Mesenchymal stem cell (in vitro differentiated cells and primary cell): ENCODE results near the gene CRACDL.

Source experiments
- DNase-seq: peaks from one replicate; pipeline ENCODE4 v3.0.0-alpha.2; 2013
- H2AFZ ChIP-seq: one replicate; pipeline ENCODE4 v1.6.1; 2013; ENCODE audit warnings: low read depth, mild to moderate bottlenecking, control low read depth, inconsistent platforms, low read length, moderate library complexity
- H2AK5ac ChIP-seq: 2 replicates; pipeline ENCODE4 v1.6.1; 2013; ENCODE audit warnings: low read length, moderate library complexity, mild to moderate bottlenecking, inconsistent platforms; ENCODE audit not compliant: severe bottlenecking
- H2BK120ac ChIP-seq: one replicate; pipeline ENCODE4 v1.6.1; 2013; ENCODE audit warnings: low read depth, mild to moderate bottlenecking, inconsistent platforms, low read length, moderate library complexity
- H2BK12ac ChIP-seq, 2 experiments: one replicate each; pipeline ENCODE4 v1.6.1; 2013; ENCODE audit warnings: inconsistent platforms in 2 of 2, low read length in 2 of 2, mild to moderate bottlenecking in 2 of 2, moderate library complexity in 2 of 2, control low read depth in 1 of 2
- H2BK15ac ChIP-seq: one replicate; pipeline ENCODE4 v1.6.1; 2013; ENCODE audit warnings: mild to moderate bottlenecking, low read depth, inconsistent platforms; ENCODE audit not compliant: poor library complexity, severe bottlenecking
- H2BK5ac ChIP-seq: 2 replicates; pipeline ENCODE4 v1.6.1; 2013; ENCODE audit warnings: low read depth, mild to moderate bottlenecking, low read length, control low read depth, inconsistent platforms; ENCODE audit not compliant: poor library complexity, severe bottlenecking
- H3K14ac ChIP-seq, 2 experiments: one replicate each; pipeline ENCODE4 v1.6.1; 2013; ENCODE audit warnings: inconsistent platforms in 2 of 2, low read length in 2 of 2, control low read depth in 1 of 2, mild to moderate bottlenecking in 1 of 2, moderate library complexity in 1 of 2
- H3K18ac ChIP-seq, 2 experiments: one replicate each; pipeline ENCODE4 v1.6.1; 2013; ENCODE audit warnings: inconsistent platforms in 2 of 2, low read length in 2 of 2, control low read depth in 1 of 2, low read depth in 1 of 2, mild to moderate bottlenecking in 1 of 2
- H3K23ac ChIP-seq, 2 experiments: one replicate each; pipeline ENCODE4 v1.6.1; 2013; ENCODE audit warnings: inconsistent platforms in 2 of 2, low read length in 2 of 2, mild to moderate bottlenecking in 2 of 2, moderate library complexity in 2 of 2, control low read depth in 1 of 2
- H3K27ac ChIP-seq: 2 replicates; pipeline ENCODE4 v1.5.1; 2013; ENCODE audit warnings: mild to moderate bottlenecking, moderate library complexity, low read length, control low read depth, inconsistent platforms; ENCODE audit not compliant: poor library complexity, severe bottlenecking
- H3K27me3 ChIP-seq, 2 experiments: 2 replicates each; pipeline versions ENCODE4 v1.6.1 to v1.7.0; 2013; ENCODE audit warnings: low read length in 2 of 2, mild to moderate bottlenecking in 2 of 2, moderate library complexity in 2 of 2, control low read depth in 1 of 2, inconsistent platforms in 1 of 2; ENCODE audit not compliant: control insufficient read depth in 1 of 2, insufficient read depth in 1 of 2
- H3K36me3 ChIP-seq, 2 experiments: 2 replicates each; pipeline versions ENCODE4 v1.6.1 to v1.7.0; 2013; ENCODE audit warnings: low read length in 2 of 2, control low read depth in 1 of 2, inconsistent platforms in 1 of 2, low read depth in 1 of 2, mild to moderate bottlenecking in 1 of 2; ENCODE audit not compliant: insufficient read depth in 2 of 2, control insufficient read depth in 1 of 2
- H3K4ac ChIP-seq, 2 experiments: one replicate each; pipeline ENCODE4 v1.6.1; 2013; ENCODE audit warnings: inconsistent platforms in 2 of 2, low read length in 2 of 2, mild to moderate bottlenecking in 2 of 2, moderate library complexity in 2 of 2, control low read depth in 1 of 2, low read depth in 1 of 2
- H3K4me1 ChIP-seq: 2 replicates; pipeline ENCODE4 v1.6.1; 2013; ENCODE audit warnings: low read depth, low read length, control low read depth; ENCODE audit not compliant: control insufficient read depth, insufficient read depth
- H3K4me2 ChIP-seq: 2 replicates; pipeline ENCODE4 v1.6.1; 2013; ENCODE audit warnings: low read length, mild to moderate bottlenecking, inconsistent platforms; ENCODE audit not compliant: poor library complexity, severe bottlenecking
- H3K4me3 ChIP-seq, 2 experiments: 2 replicates each; pipeline versions ENCODE4 v1.5.1 to v1.7.0; 2013; ENCODE audit warnings: low read length in 2 of 2, mild to moderate bottlenecking in 2 of 2, control low read depth in 1 of 2, low read depth in 1 of 2; ENCODE audit not compliant: insufficient read depth in 1 of 2
- H3K79me1 ChIP-seq: replicated peaks from 2 replicates; pipeline ENCODE4 v1.6.1; 2013; ENCODE audit warnings: mild to moderate bottlenecking, control low read depth, low read length, inconsistent platforms; ENCODE audit not compliant: poor library complexity, severe bottlenecking
- H3K9ac ChIP-seq: 2 replicates; pipeline ENCODE4 v1.7.0; 2013; ENCODE audit warnings: mild to moderate bottlenecking, low read length, moderate library complexity
- H3K9me3 ChIP-seq: 2 replicates; pipeline ENCODE4 v1.7.0; 2013; ENCODE audit warnings: mild to moderate bottlenecking, low read length; ENCODE audit not compliant: control insufficient read depth
- H4K8ac ChIP-seq: one replicate; pipeline ENCODE4 v1.6.1; 2013; ENCODE audit warnings: inconsistent platforms, mild to moderate bottlenecking, low read length, moderate library complexity
- H4K91ac ChIP-seq: one replicate; pipeline ENCODE4 v1.6.1; 2013; ENCODE audit warnings: mild to moderate bottlenecking, low read length, inconsistent platforms
- WGBS: methylation state at CpG from one replicate; pipeline ENCODE4 v1.1.7; 2013; ENCODE audit warnings: mixed read lengths; 5-methylcytosine and 5-hydroxymethylcytosine counted together

The CRACDL gene

GRCh38 chr2:98764499-98764898 is 171.5 kb downstream of the CRACDL start:
- H3K4ac ChIP-seq, result no peak overlapping the region
- no peaks in the 10 kb centered on the region for H3K4me1 ChIP-seq
- no peak overlapping the region for H4K8ac ChIP-seq
- no peak overlapping the region for H3K4me3 ChIP-seq
- H3K18ac ChIP-seq, result no peak overlapping the region
- H3K27me3 ChIP-seq, result peaks cover 16 to 19% of the 10 kb centered on the region in 2 experiments
- no peak overlapping the region for H2BK15ac ChIP-seq
- no peaks in the 10 kb centered on the region for H3K9me3 ChIP-seq
- no peak overlapping the region for H3K4me2 ChIP-seq
- no peak overlapping the region for H2AK5ac ChIP-seq
- no peak overlapping the region for H2AFZ ChIP-seq
- no peak overlapping the region for H3K27ac ChIP-seq
- DNase-seq, result no peak
- no peak overlapping the region for H2BK12ac ChIP-seq
- H4K91ac ChIP-seq, result no peak overlapping the region
- 97% methylated on average over 4 of the region's 4 CpGs for WGBS
- no peak overlapping the region for H2BK5ac ChIP-seq
- H3K79me1 ChIP-seq, result no peaks in the 10 kb centered on the region
- no peaks in the 10 kb centered on the region for H3K36me3 ChIP-seq
- no peak overlapping the region for H3K14ac ChIP-seq
- no peak overlapping the region for H2BK120ac ChIP-seq
- H3K23ac ChIP-seq, result no peak overlapping the region
- no peak overlapping the region for H3K9ac ChIP-seq

- Histone ChIP-seq H3K18ac (no peak overlapping the region), H3K9me3 (no peaks in the 10 kb centered on the region), H4K8ac (no peak overlapping the region), H2AK5ac (no peak overlapping the region), H3K23ac (no peak overlapping the region), H3K27ac (no peak overlapping the region), H3K4me3 (no peak overlapping the region), H3K4me2 (no peak overlapping the region), H4K91ac (no peak overlapping the region), H3K4ac (no peak overlapping the region), H3K79me1 (no peaks in the 10 kb centered on the region), H2AFZ (no peak overlapping the region), H3K4me1 (no peaks in the 10 kb centered on the region), H3K36me3 (no peaks in the 10 kb centered on the region), H3K9ac (no peak overlapping the region), H2BK15ac (no peak overlapping the region), H2BK120ac (no peak overlapping the region), H2BK5ac (no peak overlapping the region), H3K14ac (no peak overlapping the region), H2BK12ac (no peak overlapping the region), H3K27me3 (peaks cover 16 to 19% of the 10 kb centered on the region in 2 experiments)
- DNase-seq, result no peak
- WGBS, result 93% methylated on average over 3 of the region's 6 CpGs
Measured at GRCh38 chr2:98763209-98763951, 172.6 kb downstream of the CRACDL start.

- H3K4me2 ChIP-seq, result no peak overlapping the region
- WGBS, result 79% methylated on average over 6 of the region's 6 CpGs
- H2AFZ ChIP-seq, result no peak overlapping the region
- H3K36me3 ChIP-seq, result no peaks in the 10 kb centered on the region
- DNase-seq, result no peak
- H3K79me1 ChIP-seq, result no peaks in the 10 kb centered on the region
- H3K27me3 ChIP-seq, result peaks cover 10 to 25% of the 10 kb centered on the region in 2 experiments
- no peak overlapping the region for H4K91ac ChIP-seq
- H3K4ac ChIP-seq, result no peak overlapping the region
- no peak overlapping the region for H2BK5ac ChIP-seq
- no peak overlapping the region for H3K23ac ChIP-seq
- no peak overlapping the region for H3K4me3 ChIP-seq
- no peak overlapping the region for H2AK5ac ChIP-seq
- no peaks in the 10 kb centered on the region for H3K9me3 ChIP-seq
- no peak overlapping the region for H3K14ac ChIP-seq
- no peak overlapping the region for H2BK15ac ChIP-seq
- H4K8ac ChIP-seq, result no peak overlapping the region
- no peak overlapping the region for H3K18ac ChIP-seq
- no peak overlapping the region for H3K27ac ChIP-seq
- no peaks in the 10 kb centered on the region for H3K4me1 ChIP-seq
- no peak overlapping the region for H3K9ac ChIP-seq
- H2BK12ac ChIP-seq, result no peak overlapping the region
- H2BK120ac ChIP-seq, result no peak overlapping the region
Measured at GRCh38 chr2:98761909-98762308, 174.1 kb downstream of the CRACDL start.

GRCh38 chr2:98761267-98761781 is 174.7 kb downstream of the CRACDL start:
- Histone ChIP-seq H3K23ac (no peak overlapping the region), H2BK120ac (no peak overlapping the region), H3K18ac (no peak overlapping the region), H3K4me2 (no peak overlapping the region), H2AFZ (no peak overlapping the region), H4K8ac (no peak overlapping the region), H2BK12ac (no peak overlapping the region), H2BK5ac (no peak overlapping the region), H2BK15ac (no peak overlapping the region), H3K27ac (no peak overlapping the region), H3K79me1 (no peaks in the 10 kb centered on the region), H3K9ac (no peak overlapping the region), H3K4ac (no peak overlapping the region), H3K9me3 (no peaks in the 10 kb centered on the region), H3K4me3 (no peak overlapping the region), H2AK5ac (no peak overlapping the region), H3K36me3 (no peaks in the 10 kb centered on the region), H3K14ac (no peak overlapping the region), H3K4me1 (no peaks in the 10 kb centered on the region), H3K27me3 (peaks cover 11 to 25% of the 10 kb centered on the region in 2 experiments), H4K91ac (no peak overlapping the region)
- DNase-seq, result no peak
- WGBS, result 83% methylated on average over 9 of the region's 9 CpGs
